HEK293 (cell line): ENCODE measurements around the gene LCN2.
A peak's percentile ranks its signal among the peaks of the same experiment; 100 is the strongest.

Source experiments
- BCL11A ChIP-seq: fragments of 450-650 bp; formaldehyde crosslinking; IDR thresholded peaks from 2 replicates; pipeline ENCODE4 v1.5.1; 2016; ENCODE audit warnings: low read depth, missing biosample characterization, missing genetic modification characterization
- GLIS1 ChIP-seq: fragments of 450-650 bp; formaldehyde crosslinking; IDR thresholded peaks from 2 replicates; pipeline ENCODE4 v1.5.1; 2016; ENCODE audit warnings: missing biosample characterization, missing genetic modification characterization
- HOXA7 ChIP-seq: sonication (generic); formaldehyde crosslinking; IDR thresholded peaks from 2 replicates; pipeline ENCODE4 v1.8.1; 2022; ENCODE audit warnings: missing genetic modification reagents, borderline replicate concordance
- IKZF3 ChIP-seq: fragments of 450-650 bp; IDR thresholded peaks from 2 replicates; pipeline ENCODE4 v1.5.0; 2018; ENCODE audit warnings: missing biosample characterization, mild to moderate bottlenecking, missing genetic modification characterization, moderate library complexity
- OVOL3 ChIP-seq: fragments of 450-650 bp; formaldehyde crosslinking; IDR thresholded peaks from 2 replicates; pipeline ENCODE4 v1.5.1; 2016; ENCODE audit warnings: missing biosample characterization, missing genetic modification characterization
- PRDM6 ChIP-seq: fragments of 450-650 bp; formaldehyde crosslinking; IDR thresholded peaks from 2 replicates; pipeline ENCODE4 v1.5.1; 2017; ENCODE audit warnings: missing biosample characterization, missing genetic modification characterization
- REPIN1 ChIP-seq: fragments of 450-650 bp; formaldehyde crosslinking; IDR thresholded peaks from 2 replicates; pipeline ENCODE4 v1.5.1; 2017; ENCODE audit warnings: missing biosample characterization, missing genetic modification characterization, low read depth
- SCRT2 ChIP-seq: fragments of 450-650 bp; formaldehyde crosslinking; IDR thresholded peaks from 2 replicates; pipeline ENCODE4 v1.5.1; 2016; ENCODE audit warnings: missing biosample characterization, missing genetic modification characterization
- SP7 ChIP-seq: fragments of 450-650 bp; formaldehyde crosslinking; IDR thresholded peaks from 2 replicates; pipeline ENCODE4 v1.5.1; 2016; ENCODE audit warnings: missing biosample characterization, missing genetic modification characterization
- YY2 ChIP-seq: fragments of 450-650 bp; formaldehyde crosslinking; IDR thresholded peaks from 2 replicates; pipeline ENCODE4 v1.5.1; 2016; ENCODE audit warnings: missing biosample characterization, missing genetic modification characterization
- ZBTB48 ChIP-seq: fragments of 450-650 bp; formaldehyde crosslinking; IDR thresholded peaks from 2 replicates; pipeline ENCODE4 v1.5.1; 2016; ENCODE audit warnings: missing biosample characterization, missing genetic modification characterization
- ZEB2 ChIP-seq: fragments of 450-650 bp; formaldehyde crosslinking; IDR thresholded peaks from 2 replicates; pipeline ENCODE4 v1.5.1; 2016; ENCODE audit warnings: missing biosample characterization, missing genetic modification characterization
- ZFHX2 ChIP-seq: fragments of 450-650 bp; formaldehyde crosslinking; conservative IDR thresholded peaks from 2 replicates; pipeline ENCODE4 v1.5.1; 2016; ENCODE audit warnings: missing biosample characterization, missing genetic modification characterization
- ZFP3 ChIP-seq: fragments of 450-650 bp; formaldehyde crosslinking; IDR thresholded peaks from 2 replicates; pipeline ENCODE4 v1.5.1; 2016; ENCODE audit warnings: low read depth, missing biosample characterization, missing genetic modification characterization
- ZNF140 ChIP-seq: fragments of 450-650 bp; formaldehyde crosslinking; IDR thresholded peaks from 2 replicates; pipeline ENCODE4 v1.5.1; 2016; ENCODE audit warnings: missing biosample characterization, missing genetic modification characterization
- ZNF16 ChIP-seq: fragments of 450-650 bp; formaldehyde crosslinking; IDR thresholded peaks from 2 replicates; pipeline ENCODE4 v1.5.1; 2016; ENCODE audit warnings: low read depth, missing biosample characterization, missing genetic modification characterization
- ZNF169 ChIP-seq: fragments of 450-650 bp; formaldehyde crosslinking; IDR thresholded peaks from 2 replicates; pipeline ENCODE4 v1.5.1; 2016; ENCODE audit warnings: missing biosample characterization, missing genetic modification characterization
- ZNF184 ChIP-seq: fragments of 450-650 bp; IDR thresholded peaks from 2 replicates; pipeline ENCODE4 v1.5.1; 2018; ENCODE audit warnings: missing biosample characterization, mild to moderate bottlenecking, missing genetic modification characterization
- ZNF19 ChIP-seq: fragments of 450-650 bp; formaldehyde crosslinking; IDR thresholded peaks from 2 replicates; pipeline ENCODE4; 2016; ENCODE audit warnings: missing biosample characterization, missing genetic modification characterization, low read depth
- ZNF2 ChIP-seq: fragments of 450-650 bp; formaldehyde crosslinking; IDR thresholded peaks from 2 replicates; pipeline ENCODE4 v1.5.1; 2016; ENCODE audit warnings: missing biosample characterization, missing genetic modification characterization
- ZNF324 ChIP-seq: fragments of 450-650 bp; formaldehyde crosslinking; IDR thresholded peaks from 2 replicates; pipeline ENCODE4 v1.5.1; 2016; ENCODE audit warnings: missing biosample characterization, missing genetic modification characterization
- ZNF335 ChIP-seq: fragments of 450-650 bp; formaldehyde crosslinking; conservative IDR thresholded peaks from 2 replicates; pipeline ENCODE4 v1.5.1; 2016; ENCODE audit warnings: missing biosample characterization, missing genetic modification characterization
- ZNF341 ChIP-seq: fragments of 450-650 bp; formaldehyde crosslinking; IDR thresholded peaks from 2 replicates; pipeline ENCODE4; 2016; ENCODE audit warnings: low read depth, missing biosample characterization, missing genetic modification characterization
- ZNF449 ChIP-seq: fragments of 450-650 bp; formaldehyde crosslinking; IDR thresholded peaks from 2 replicates; pipeline ENCODE4 v1.5.1; 2017; ENCODE audit warnings: missing biosample characterization, mild to moderate bottlenecking, missing genetic modification characterization, moderate library complexity
- ZNF48 ChIP-seq: fragments of 450-650 bp; formaldehyde crosslinking; IDR thresholded peaks from 2 replicates; pipeline ENCODE4 v1.5.1; 2016; ENCODE audit warnings: missing biosample characterization, missing genetic modification characterization
- ZNF658 ChIP-seq: fragments of 450-650 bp; formaldehyde crosslinking; IDR thresholded peaks from 2 replicates; pipeline ENCODE4; 2016; ENCODE audit warnings: missing biosample characterization, missing genetic modification characterization
- ZNF692 ChIP-seq: fragments of 450-650 bp; formaldehyde crosslinking; IDR thresholded peaks from 2 replicates; pipeline ENCODE4 v1.5.1; 2016; ENCODE audit warnings: missing biosample characterization, missing genetic modification characterization
- ZNF747 ChIP-seq: fragments of 450-650 bp; formaldehyde crosslinking; IDR thresholded peaks from 2 replicates; pipeline ENCODE4 v1.5.1; 2016; ENCODE audit warnings: missing biosample characterization, missing genetic modification characterization
- ZNF76 ChIP-seq: fragments of 450-650 bp; formaldehyde crosslinking; IDR thresholded peaks from 2 replicates; pipeline ENCODE4; 2016; ENCODE audit warnings: low read depth, missing biosample characterization, missing genetic modification characterization, borderline replicate concordance
- ZNF777 ChIP-seq: fragments of 450-650 bp; formaldehyde crosslinking; IDR thresholded peaks from 2 replicates; pipeline ENCODE4 v1.5.1; 2017; ENCODE audit warnings: missing biosample characterization, missing genetic modification characterization, borderline replicate concordance
- ZNF791 ChIP-seq: fragments of 450-650 bp; formaldehyde crosslinking; IDR thresholded peaks from 2 replicates; pipeline ENCODE4 v1.5.1; 2016; ENCODE audit warnings: missing biosample characterization, missing genetic modification characterization
- ZNF792 ChIP-seq: fragments of 450-650 bp; formaldehyde crosslinking; IDR thresholded peaks from 2 replicates; pipeline ENCODE4 v1.5.1; 2016; ENCODE audit warnings: missing biosample characterization, missing genetic modification characterization
- ZNF837 ChIP-seq: fragments of 450-650 bp; formaldehyde crosslinking; IDR thresholded peaks from 2 replicates; pipeline ENCODE4 v1.5.1; 2016; ENCODE audit warnings: missing biosample characterization, missing genetic modification characterization
- ZSCAN23 ChIP-seq: fragments of 450-650 bp; formaldehyde crosslinking; IDR thresholded peaks from 2 replicates; pipeline ENCODE4 v1.5.1; 2016; ENCODE audit warnings: missing biosample characterization, missing genetic modification characterization
- TF ChIP-seq, protein P1 (sequence below): fragments of 450-650 bp; formaldehyde crosslinking; IDR thresholded peaks from 2 replicates; pipeline ENCODE4 v1.5.1; 2016; ENCODE audit warnings: missing biosample characterization, missing genetic modification characterization, low read depth

The LCN2 gene

GRCh38 chr9:128127990-128128835 lies 21.0 kb upstream of the LCN2 start (continued):
- peak; percentile 24; the same call in 1 of the 2 replicates for TF ChIP-seq ZNF692
- TF ChIP-seq ZNF48 (tag by site-specific recombination) = no peak
- TF ChIP-seq ZNF792 (tag by site-specific recombination) = no peak
- no peak for TF ChIP-seq ZNF184
- no peak for TF ChIP-seq ZNF747 (tag by site-specific recombination)
- no peak for TF ChIP-seq ZFP3 (tag by site-specific recombination)
- no peak for TF ChIP-seq YY2 (tag by site-specific recombination)
- TF ChIP-seq SCRT2 (tag by site-specific recombination) = no peak
- no peak for TF ChIP-seq ZNF658 (tag by site-specific recombination)
- TF ChIP-seq PRDM6 (tag by site-specific recombination) = no peak
- no peak for TF ChIP-seq ZNF16 (tag by site-specific recombination)
- TF ChIP-seq ZNF2 = no peak
- no peak for TF ChIP-seq ZNF449 (tag by site-specific recombination)
- no peak for TF ChIP-seq ZNF837 (tag by site-specific recombination)
- no peak for TF ChIP-seq OVOL3 (tag by site-specific recombination)
- peak; percentile 99 for TF ChIP-seq ZNF335
- TF ChIP-seq ZEB2 = peak; percentile 81; the same call in 1 of the 2 replicates
- no peak for TF ChIP-seq REPIN1 (tag by site-specific recombination)
- 0 out of 2 replicates have a peak, but pooled peaks have one; percentile 16 for TF ChIP-seq ZNF341 (tag by site-specific recombination)
- TF ChIP-seq ZNF324 (tag by site-specific recombination) = no peak
- TF ChIP-seq GLIS1 (tag by site-specific recombination) = peak; percentile 34; the same call in 1 of the 2 replicates
- no peak for TF ChIP-seq HOXA7
- TF ChIP-seq, protein P1, sequence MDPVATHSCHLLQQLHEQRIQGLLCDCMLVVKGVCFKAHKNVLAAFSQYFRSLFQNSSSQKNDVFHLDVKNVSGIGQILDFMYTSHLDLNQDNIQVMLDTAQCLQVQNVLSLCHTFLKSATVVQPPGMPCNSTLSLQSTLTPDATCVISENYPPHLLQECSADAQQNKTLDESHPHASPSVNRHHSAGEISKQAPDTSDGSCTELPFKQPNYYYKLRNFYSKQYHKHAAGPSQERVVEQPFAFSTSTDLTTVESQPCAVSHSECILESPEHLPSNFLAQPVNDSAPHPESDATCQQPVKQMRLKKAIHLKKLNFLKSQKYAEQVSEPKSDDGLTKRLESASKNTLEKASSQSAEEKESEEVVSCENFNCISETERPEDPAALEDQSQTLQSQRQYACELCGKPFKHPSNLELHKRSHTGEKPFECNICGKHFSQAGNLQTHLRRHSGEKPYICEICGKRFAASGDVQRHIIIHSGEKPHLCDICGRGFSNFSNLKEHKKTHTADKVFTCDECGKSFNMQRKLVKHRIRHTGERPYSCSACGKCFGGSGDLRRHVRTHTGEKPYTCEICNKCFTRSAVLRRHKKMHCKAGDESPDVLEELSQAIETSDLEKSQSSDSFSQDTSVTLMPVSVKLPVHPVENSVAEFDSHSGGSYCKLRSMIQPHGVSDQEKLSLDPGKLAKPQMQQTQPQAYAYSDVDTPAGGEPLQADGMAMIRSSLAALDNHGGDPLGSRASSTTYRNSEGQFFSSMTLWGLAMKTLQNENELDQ = no peak
- peak; percentile 75 for TF ChIP-seq IKZF3 (tag by site-specific recombination)
- TF ChIP-seq ZNF169 (tag by site-specific recombination) = no peak
- no peak for TF ChIP-seq ZNF140 (tag by site-specific recombination)
- TF ChIP-seq ZNF791 (tag by site-specific recombination) = no peak
- TF ChIP-seq ZBTB48 = no peak
- no peak for TF ChIP-seq ZNF19
- no peak for TF ChIP-seq BCL11A (tag by site-specific recombination)
- peak; percentile 44; the same call in 1 of the 2 replicates for TF ChIP-seq ZNF76 (tag by site-specific recombination)
- 0 out of 2 replicates have a peak, but pooled peaks have one; percentile 39 for TF ChIP-seq SP7
- 0 out of 2 replicates have a peak, but pooled peaks have one; percentile 29 for TF ChIP-seq ZNF777 (tag by site-specific recombination)
- no peak for TF ChIP-seq ZSCAN23 (tag by site-specific recombination)
- peak; percentile 89 for TF ChIP-seq ZFHX2 (tag by site-specific recombination)
